ENCODE results near the gene SLF1.

SLF1 gene

DNA sequence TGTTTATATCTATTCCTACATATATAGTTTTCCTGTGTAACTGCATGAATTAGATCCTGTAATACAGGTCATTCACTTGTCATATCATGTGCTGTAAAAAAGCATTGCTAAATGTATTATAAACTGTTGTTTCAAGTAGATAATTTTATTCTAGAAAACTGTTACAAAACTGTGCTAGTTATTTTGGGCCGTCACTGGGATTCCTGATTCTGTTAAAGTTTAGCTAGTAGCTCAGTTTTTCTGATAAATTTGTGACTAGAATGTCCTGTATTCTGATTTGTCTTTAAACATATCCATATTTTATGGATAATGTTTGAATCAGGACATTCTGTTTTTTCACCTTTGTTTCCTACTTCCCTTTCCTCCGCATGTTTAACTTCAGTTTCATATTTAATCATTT lies 5.4 kb downstream of the SLF1 start:
- no peak overlapping the region for H3K27ac Mint-ChIP-seq
- peaks cover 4% of the 10 kb centered on the region for H3K36me3 Mint-ChIP-seq (ENCODE audit: low read depth)
- no peak overlapping the region for H3K4me3 Mint-ChIP-seq
- DNase-seq (ENCODE audit: low spot score) = no peak
- peaks cover 23% of the 10 kb centered on the region for H3K4me1 Mint-ChIP-seq (ENCODE audit: low read depth)
- no peaks in the 10 kb centered on the region for H3K27me3 Mint-ChIP-seq (ENCODE audit: low read depth)
- no peaks in the 10 kb centered on the region for H3K9me3 Mint-ChIP-seq

DNA sequence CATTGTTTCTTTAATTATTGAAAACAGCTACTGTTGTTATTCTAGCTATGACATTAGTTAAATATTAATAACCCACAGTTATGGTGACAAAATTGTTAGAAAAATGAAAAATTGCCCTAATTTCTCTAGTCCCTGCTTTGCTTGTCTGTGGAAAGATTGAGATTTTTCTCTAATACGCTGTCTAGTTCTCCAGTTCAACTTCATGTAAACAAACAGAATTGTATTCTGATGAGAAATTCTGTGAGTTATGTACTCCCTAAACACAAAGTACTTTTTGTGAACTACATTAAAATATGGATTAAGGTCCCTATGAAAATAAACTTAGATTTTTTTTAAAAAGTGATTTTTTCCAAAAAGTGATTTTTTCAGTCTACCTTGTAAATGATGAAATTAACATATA lies 8.7 kb downstream of the SLF1 start:
- H3K4me3 Mint-ChIP-seq = no peak overlapping the region
- no peak for DNase-seq (ENCODE audit: low spot score)
- H3K36me3 Mint-ChIP-seq (ENCODE audit: low read depth) = peaks cover 25% of the 10 kb centered on the region
- peaks cover 14% of the 10 kb centered on the region for H3K4me1 Mint-ChIP-seq (ENCODE audit: low read depth)
- no peak overlapping the region for H3K27ac Mint-ChIP-seq
- peaks cover 5% of the 10 kb centered on the region for H3K9me3 Mint-ChIP-seq
- no peaks in the 10 kb centered on the region for H3K27me3 Mint-ChIP-seq (ENCODE audit: low read depth)

DNA sequence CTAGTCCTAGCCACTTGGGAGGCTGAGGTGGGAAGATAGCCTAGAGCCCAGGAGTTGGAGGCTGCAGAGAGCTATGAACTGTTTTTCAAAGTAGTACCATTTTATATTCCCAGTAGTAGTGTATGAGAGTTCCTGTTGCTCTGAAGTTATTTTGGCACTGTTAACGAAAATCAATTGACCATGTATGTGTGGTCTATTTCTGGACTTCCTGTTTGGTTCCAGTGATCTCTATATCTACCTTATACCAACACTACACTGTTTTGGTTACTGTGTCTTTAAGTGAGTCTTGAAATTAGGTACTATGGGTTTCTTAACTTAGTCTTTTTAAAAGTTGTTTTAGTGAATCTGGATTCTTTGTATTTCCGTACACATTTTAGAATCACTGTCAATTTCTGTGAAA lies 13.6 kb downstream of the SLF1 start:
- Mint-ChIP-seq H3K4me3 (no peak overlapping the region), H3K27ac (no peak overlapping the region), H3K4me1 (ENCODE audit: low read depth) (peaks cover 11% of the 10 kb centered on the region), H3K9me3 (peaks cover 11% of the 10 kb centered on the region), H3K36me3 (ENCODE audit: low read depth) (peaks cover 53% of the 10 kb centered on the region), H3K27me3 (ENCODE audit: low read depth) (no peaks in the 10 kb centered on the region)
- no peak for DNase-seq (ENCODE audit: low spot score)

DNA sequence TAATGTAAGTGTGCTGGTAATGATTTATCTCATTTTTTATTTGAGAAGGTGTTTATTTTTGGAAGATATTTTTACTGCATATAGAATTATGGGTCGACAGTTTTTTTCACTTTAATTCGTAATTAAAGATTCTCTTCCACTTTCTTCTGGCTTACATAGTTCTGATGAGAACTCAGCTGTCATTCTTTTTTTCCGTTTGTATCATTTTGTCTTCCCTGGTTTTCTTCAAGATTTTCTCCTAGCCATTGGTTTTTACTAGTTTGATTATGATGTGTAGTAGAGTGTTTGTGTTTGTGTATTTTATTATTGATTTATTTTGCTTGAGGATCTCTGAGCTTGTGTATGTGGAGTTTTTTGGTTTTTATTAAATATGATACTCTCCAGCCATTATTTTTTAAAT lies 21.7 kb downstream of the SLF1 start:
- Mint-ChIP-seq H3K27ac (no peak overlapping the region), H3K36me3 (ENCODE audit: low read depth) (peaks cover 79% of the 10 kb centered on the region), H3K4me1 (ENCODE audit: low read depth) (peaks cover 13% of the 10 kb centered on the region), H3K9me3 (peaks cover 31% of the 10 kb centered on the region), H3K27me3 (ENCODE audit: low read depth) (no peaks in the 10 kb centered on the region), H3K4me3 (no peak overlapping the region)
- DNase-seq (ENCODE audit: low spot score) = no peak

DNA sequence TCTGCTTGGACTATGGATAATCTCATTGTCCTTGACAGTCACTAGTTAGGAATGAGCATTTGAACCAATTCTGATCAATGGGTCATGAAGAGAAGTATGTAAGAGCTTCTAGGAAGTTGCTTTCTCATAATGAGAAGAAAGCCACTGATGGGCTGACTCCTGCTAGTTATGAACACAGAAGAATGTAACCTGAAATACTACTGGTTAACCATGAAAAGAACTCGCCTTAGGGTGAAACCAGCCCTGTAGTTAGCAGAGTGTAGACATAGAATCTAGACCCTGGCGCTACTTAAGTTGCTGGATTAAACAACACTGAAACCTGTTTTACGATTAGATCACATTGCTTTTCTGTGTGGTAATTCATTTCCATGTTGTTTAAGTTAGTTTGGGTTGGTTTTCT lies 26.6 kb downstream of the SLF1 start:
- Mint-ChIP-seq H3K4me3 (no peak overlapping the region), H3K4me1 (ENCODE audit: low read depth) (peaks cover 9% of the 10 kb centered on the region)

DNA sequence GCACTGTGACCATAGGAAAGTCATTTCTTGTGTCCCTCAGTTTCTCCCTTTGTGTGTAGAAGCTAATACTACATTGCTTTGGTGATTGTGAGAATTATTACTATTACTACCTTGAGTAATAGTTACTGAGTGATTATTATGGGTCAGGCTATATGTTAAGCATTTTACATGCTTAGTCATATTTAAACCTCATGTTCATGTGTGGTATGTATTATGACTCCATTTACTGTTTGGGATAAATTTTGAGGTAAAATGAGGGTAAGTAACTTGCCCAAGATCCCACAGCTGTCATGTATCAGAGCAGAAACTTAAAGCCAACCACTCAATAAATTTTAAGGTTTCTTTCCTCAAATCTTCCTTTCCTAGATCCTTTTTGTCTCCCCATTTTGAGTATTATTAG lies 28.3 kb downstream of the SLF1 start:
- H3K27ac Mint-ChIP-seq = no peak overlapping the region
- no peak for DNase-seq (ENCODE audit: low spot score)
- no peaks in the 10 kb centered on the region for H3K9me3 Mint-ChIP-seq
- no peak overlapping the region for H3K4me3 Mint-ChIP-seq
- H3K36me3 Mint-ChIP-seq (ENCODE audit: low read depth) = peaks cover 31% of the 10 kb centered on the region
- peaks cover 9% of the 10 kb centered on the region for H3K4me1 Mint-ChIP-seq (ENCODE audit: low read depth)
- H3K27me3 Mint-ChIP-seq (ENCODE audit: low read depth) = no peaks in the 10 kb centered on the region

More for the DNA sequence above, 26.6 kb downstream of the SLF1 start:
- no peak for DNase-seq (ENCODE audit: low spot score)
- H3K27me3 Mint-ChIP-seq (ENCODE audit: low read depth) = no peaks in the 10 kb centered on the region
- peaks cover 13% of the 10 kb centered on the region for H3K9me3 Mint-ChIP-seq
- H3K27ac Mint-ChIP-seq = no peak overlapping the region
- H3K36me3 Mint-ChIP-seq (ENCODE audit: low read depth) = peaks cover 46% of the 10 kb centered on the region

DNA sequence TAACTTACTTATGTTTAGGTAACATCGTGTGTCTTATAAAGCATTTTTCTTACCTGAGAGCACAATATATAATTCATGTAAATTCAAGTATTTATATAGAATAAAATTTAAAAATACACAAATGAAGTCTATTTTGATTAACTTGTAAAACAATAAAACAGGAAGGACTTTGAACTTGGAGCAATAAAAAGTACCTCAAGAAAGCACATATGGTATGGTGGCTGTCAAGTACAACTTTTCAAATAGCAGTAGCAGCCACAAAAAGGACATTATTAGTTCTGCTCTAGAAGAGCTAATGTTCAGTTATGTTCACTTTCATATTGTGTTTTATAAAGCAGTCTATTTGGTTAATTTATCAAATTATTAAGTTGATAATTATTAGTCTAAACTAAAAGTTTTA lies 31.4 kb downstream of the SLF1 start:
- Mint-ChIP-seq H3K36me3 (ENCODE audit: low read depth) (peaks cover 32% of the 10 kb centered on the region), H3K4me3 (no peak overlapping the region), H3K4me1 (ENCODE audit: low read depth) (peaks cover 1% of the 10 kb centered on the region), H3K27me3 (ENCODE audit: low read depth) (no peaks in the 10 kb centered on the region), H3K27ac (no peak overlapping the region), H3K9me3 (peaks cover 10% of the 10 kb centered on the region)
- no peak for DNase-seq (ENCODE audit: low spot score)

DNA sequence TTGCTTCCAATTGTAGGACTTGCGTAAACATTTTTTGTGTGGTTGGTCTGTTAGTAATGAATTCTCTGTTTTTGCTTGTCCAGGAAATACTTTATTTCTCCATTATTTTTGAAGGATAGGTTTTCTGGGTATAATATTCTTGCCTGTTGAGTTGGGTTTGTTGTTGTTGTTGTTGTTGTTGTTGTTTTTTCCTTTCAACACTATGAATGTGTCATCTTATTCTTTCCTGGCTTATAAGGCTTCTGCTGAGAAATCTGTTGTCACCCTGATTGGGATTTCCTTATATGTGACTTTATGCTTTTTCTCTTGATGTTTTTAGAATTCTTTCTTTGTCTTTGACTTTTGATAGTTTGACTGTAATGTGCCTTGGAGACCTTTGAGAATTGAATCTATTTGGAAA lies 39.8 kb downstream of the SLF1 start:
- no peak overlapping the region for H3K4me3 Mint-ChIP-seq
- DNase-seq (ENCODE audit: low spot score) = no peak
- H3K36me3 Mint-ChIP-seq (ENCODE audit: low read depth) = peaks cover 68% of the 10 kb centered on the region
- peaks cover 1% of the 10 kb centered on the region for H3K4me1 Mint-ChIP-seq (ENCODE audit: low read depth)
- H3K27ac Mint-ChIP-seq = no peak overlapping the region
- H3K27me3 Mint-ChIP-seq (ENCODE audit: low read depth) = no peaks in the 10 kb centered on the region
- peaks cover 58% of the 10 kb centered on the region for H3K9me3 Mint-ChIP-seq

DNA sequence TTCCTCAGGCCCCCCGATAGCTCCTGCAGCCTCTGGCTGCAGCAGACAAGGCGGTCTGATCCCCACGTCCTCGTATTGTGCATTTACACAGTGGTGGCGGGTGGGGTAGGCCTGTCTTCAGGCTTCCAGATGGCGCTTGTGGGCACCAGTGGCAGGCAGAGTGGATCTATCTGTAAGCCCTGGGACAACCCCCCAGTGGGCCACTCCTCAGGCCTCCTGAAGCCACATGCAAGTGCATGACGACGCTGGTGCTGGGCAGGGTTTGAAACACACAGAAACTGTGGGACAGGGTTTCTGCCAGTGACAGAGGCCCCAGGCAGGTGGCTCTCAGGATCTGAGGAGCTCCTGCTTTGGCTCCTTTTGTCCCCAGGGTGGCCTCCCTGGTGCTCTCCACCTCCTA lies 42.0 kb downstream of the SLF1 start:
- H3K27ac Mint-ChIP-seq = no peak overlapping the region
- H3K4me1 Mint-ChIP-seq (ENCODE audit: low read depth) = no peaks in the 10 kb centered on the region
- H3K36me3 Mint-ChIP-seq (ENCODE audit: low read depth) = peaks cover 55% of the 10 kb centered on the region
- no peak for DNase-seq (ENCODE audit: low spot score)
- H3K9me3 Mint-ChIP-seq = peaks cover 44% of the 10 kb centered on the region
- H3K27me3 Mint-ChIP-seq (ENCODE audit: low read depth) = no peaks in the 10 kb centered on the region
- no peak overlapping the region for H3K4me3 Mint-ChIP-seq

DNA sequence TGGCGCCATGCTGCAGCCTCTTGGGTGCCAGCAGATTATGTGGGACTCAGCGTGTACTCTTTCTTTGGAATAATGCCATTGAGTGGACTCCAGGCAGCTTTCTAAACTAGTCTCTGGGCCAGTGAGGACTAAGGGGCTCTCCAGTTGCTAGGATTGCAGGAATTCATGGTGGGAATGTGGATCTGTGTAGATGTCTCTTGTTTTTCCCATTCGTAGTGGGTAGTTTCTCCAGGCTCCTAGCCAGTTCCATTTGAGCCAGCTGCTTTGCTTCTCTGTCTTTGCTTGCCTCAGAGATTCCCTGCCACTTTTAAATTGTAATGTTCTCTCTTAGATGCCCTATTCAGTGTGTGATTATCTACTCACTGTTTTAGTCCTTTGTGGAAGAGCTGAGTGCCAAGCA lies 42.6 kb downstream of the SLF1 start:
- no peak for DNase-seq (ENCODE audit: low spot score)
- Mint-ChIP-seq H3K36me3 (ENCODE audit: low read depth) (peaks cover 49% of the 10 kb centered on the region), H3K4me1 (ENCODE audit: low read depth) (no peaks in the 10 kb centered on the region), H3K4me3 (no peak overlapping the region), H3K9me3 (peaks cover 39% of the 10 kb centered on the region), H3K27me3 (ENCODE audit: low read depth) (no peaks in the 10 kb centered on the region), H3K27ac (no peak overlapping the region)

DNA sequence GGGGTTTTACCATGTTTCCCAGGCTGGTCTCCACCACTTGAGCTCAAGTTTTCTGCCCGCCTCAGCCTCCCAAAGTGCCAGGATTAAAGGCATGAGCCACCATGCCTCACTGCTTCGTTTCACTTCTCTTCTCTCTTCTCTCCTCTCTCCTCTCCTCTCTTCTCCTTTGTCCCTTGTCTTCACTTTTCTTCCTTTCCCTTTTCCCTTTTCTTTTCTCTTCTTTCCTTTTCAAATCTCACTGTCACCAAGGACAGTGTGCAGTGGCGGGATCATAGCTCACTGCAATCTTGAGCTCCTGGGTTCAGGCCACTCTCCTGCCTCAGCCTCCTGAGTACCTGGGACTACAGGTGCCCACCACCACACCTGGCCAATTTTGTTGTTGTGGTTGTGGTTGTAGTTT lies 49.5 kb downstream of the SLF1 start:
- no peak for DNase-seq (ENCODE audit: low spot score)
- Mint-ChIP-seq H3K9me3 (no peaks in the 10 kb centered on the region), H3K4me1 (ENCODE audit: low read depth) (no peaks in the 10 kb centered on the region), H3K27me3 (ENCODE audit: low read depth) (no peaks in the 10 kb centered on the region), H3K36me3 (ENCODE audit: low read depth) (peaks cover 20% of the 10 kb centered on the region), H3K27ac (no peak overlapping the region), H3K4me3 (no peak overlapping the region)

DNA sequence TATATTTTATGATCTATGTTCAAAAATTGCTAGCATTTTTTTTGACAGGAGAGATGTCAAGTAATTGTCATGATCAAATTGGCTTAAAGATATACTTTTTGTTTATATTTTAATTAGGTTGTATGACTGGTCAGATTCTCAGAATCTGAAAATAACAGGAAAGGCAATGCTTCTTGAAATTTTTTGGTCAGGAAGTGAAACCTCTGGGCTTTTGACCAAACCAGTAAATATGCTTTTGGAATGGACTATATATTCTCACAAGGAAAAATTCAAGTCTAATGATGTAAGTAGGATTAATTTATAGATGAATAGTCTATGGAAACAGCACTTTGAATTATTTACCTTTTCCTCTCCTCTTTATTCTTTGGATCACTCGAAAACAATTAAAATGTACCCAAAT lies 52.3 kb downstream of the SLF1 start:
- H3K9me3 Mint-ChIP-seq = no peaks in the 10 kb centered on the region
- no peak for DNase-seq (ENCODE audit: low spot score)
- no peak overlapping the region for H3K27ac Mint-ChIP-seq
- no peaks in the 10 kb centered on the region for H3K4me1 Mint-ChIP-seq (ENCODE audit: low read depth)
- no peaks in the 10 kb centered on the region for H3K27me3 Mint-ChIP-seq (ENCODE audit: low read depth)
- peaks cover 17% of the 10 kb centered on the region for H3K36me3 Mint-ChIP-seq (ENCODE audit: low read depth)
- no peak overlapping the region for H3K4me3 Mint-ChIP-seq

DNA sequence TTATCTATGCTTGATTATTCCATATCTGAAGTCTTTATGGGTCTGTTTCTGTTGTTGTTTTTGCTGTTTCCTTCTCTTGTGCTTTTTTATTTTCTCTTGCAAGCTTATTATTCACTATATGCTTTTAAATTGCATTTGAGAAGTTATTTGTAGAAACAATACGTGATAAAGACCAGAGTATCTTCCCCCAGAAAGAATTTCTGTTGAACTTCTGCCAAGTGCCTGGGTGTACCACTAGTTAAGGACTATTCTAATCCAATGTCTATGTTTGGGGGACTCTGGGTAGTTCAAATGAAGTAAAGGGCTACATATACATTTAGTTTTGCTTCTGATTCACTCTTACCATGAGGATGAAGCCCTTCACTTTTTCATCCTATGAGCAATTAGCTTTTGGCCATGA lies 54.3 kb downstream of the SLF1 start:
- Mint-ChIP-seq H3K4me3 (no peak overlapping the region), H3K27me3 (ENCODE audit: low read depth) (no peaks in the 10 kb centered on the region), H3K9me3 (no peaks in the 10 kb centered on the region), H3K4me1 (ENCODE audit: low read depth) (no peaks in the 10 kb centered on the region), H3K27ac (no peak overlapping the region), H3K36me3 (ENCODE audit: low read depth) (peaks cover 19% of the 10 kb centered on the region)
- DNase-seq (ENCODE audit: low spot score) = no peak

DNA sequence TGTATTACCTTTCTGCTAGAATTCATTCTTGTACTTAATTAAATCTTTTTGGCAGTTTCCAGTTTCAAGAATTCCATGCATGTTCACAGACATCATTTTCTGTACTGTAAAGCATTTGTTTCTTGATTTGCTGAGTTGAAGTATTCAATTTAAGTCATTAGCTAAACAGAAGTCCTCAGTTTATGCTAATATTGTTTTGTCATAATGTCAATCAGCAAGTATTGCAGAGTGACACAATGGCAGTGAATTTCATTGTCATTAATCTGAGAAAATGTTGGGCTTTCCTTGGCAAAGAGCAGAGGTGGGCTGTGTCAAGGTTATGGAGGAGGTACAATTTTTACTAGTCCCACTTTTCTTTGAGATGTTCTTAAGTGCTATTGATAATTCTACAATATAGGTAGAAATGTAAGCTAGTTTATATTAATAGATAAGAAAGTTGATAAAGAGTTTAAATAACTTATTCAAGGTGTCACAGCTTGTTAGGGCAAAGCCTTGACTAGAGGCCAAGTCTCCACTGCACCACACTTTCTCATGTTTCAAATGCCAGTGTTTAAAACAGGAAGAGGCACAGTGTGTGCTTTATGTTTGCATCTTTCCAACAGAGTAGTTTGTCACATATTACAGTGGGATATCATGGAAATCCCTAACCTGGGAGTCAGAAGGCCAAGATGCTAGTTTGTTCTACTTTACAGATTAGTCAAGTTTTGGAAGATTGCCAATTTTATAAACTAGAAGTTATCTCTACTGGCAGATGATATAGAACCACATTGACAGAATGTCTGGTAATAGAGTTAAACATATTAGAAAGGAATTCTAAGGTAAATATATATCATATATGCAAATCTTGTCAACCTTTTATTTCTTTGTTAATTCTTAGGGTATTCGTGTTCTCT lies 56.3 kb downstream of the SLF1 start:
- Mint-ChIP-seq H3K27me3 (ENCODE audit: low read depth) (no peaks in the 10 kb centered on the region), H3K9me3 (no peaks in the 10 kb centered on the region), H3K36me3 (ENCODE audit: low read depth) (peaks cover 15% of the 10 kb centered on the region), H3K27ac (no peak overlapping the region), H3K4me1 (ENCODE audit: low read depth) (no peaks in the 10 kb centered on the region), H3K4me3 (no peak overlapping the region)
- no peak for DNase-seq (ENCODE audit: low spot score)
